ENCODE results near the gene CYB561D1.

Gene CYB561D1

GRCh38 chr1:109482242-109482641 is 11.7 kb upstream of the CYB561D1 start:
- no peak for DNase-seq

GRCh38 chr1:109482791-109483671 is 10.9 kb upstream of the CYB561D1 start:
- DNase-seq = no peak

GRCh38 chr1:109483672-109484518 is 10.0 kb upstream of the CYB561D1 start, which contains the start of gene ATXN7L2:
Gene ATXN7L2, plus strand, starts transcription at chr1:109483905. Its CDS starts 49 bp downstream, at chr1:109483954.
- DNase-seq = peak; percentile 94

- peak; percentile 8 for DNase-seq
Observed at GRCh38 chr1:109484519-109484975, 9.3 kb upstream of the CYB561D1 start.

- DNase-seq = no peak
Observed at GRCh38 chr1:109485001-109485400, 8.9 kb upstream of the CYB561D1 start.

GRCh38 chr1:109487261-109487660 is 6.6 kb upstream of the CYB561D1 start:
- no peak for DNase-seq

- no peak for DNase-seq
Observed at GRCh38 chr1:109488201-109488600, 5.7 kb upstream of the CYB561D1 start.

- DNase-seq = no peak
Observed at GRCh38 chr1:109488696-109489095, 5.2 kb upstream of the CYB561D1 start.

GRCh38 chr1:109490029-109490933 is 3.6 kb upstream of the CYB561D1 start:
- DNase-seq = peak; percentile 60

- DNase-seq = no peak
Observed at GRCh38 chr1:109490934-109491302, 3.0 kb upstream of the CYB561D1 start.

GRCh38 chr1:109491372-109491771 is 2.5 kb upstream of the CYB561D1 start:
- no peak for DNase-seq

GRCh38 chr1:109492779-109493178 is 1.1 kb upstream of the CYB561D1 start:
- DNase-seq = no peak

- no peak for DNase-seq
Observed at GRCh38 chr1:109493227-109493626, 667 bp upstream of the CYB561D1 start.

- DNase-seq = no peak
Observed at GRCh38 chr1:109495738-109496137, 1.8 kb downstream of the CYB561D1 start.

GRCh38 chr1:109497449-109498160 is 3.7 kb downstream of the CYB561D1 start:
- DNase-seq = no peak

GRCh38 chr1:109498161-109498801 is 4.4 kb downstream of the CYB561D1 start:
- DNase-seq = no peak

GRCh38 chr1:109499081-109499480 is 5.2 kb downstream of the CYB561D1 start:
- no peak for DNase-seq

- peak; percentile 53 for DNase-seq
Observed at GRCh38 chr1:109499661-109500536, 6.0 kb downstream of the CYB561D1 start.

GRCh38 chr1:109500941-109501381 is 7.1 kb downstream of the CYB561D1 start:
- DNase-seq = no peak
